PC-9 (cell line): ENCODE results near the gene MTHFD2. TPM values are rescaled to one million over a fixed set of nuclear protein-coding genes. Genes with fewer than 3 reads are reported as not detected.

Source experiments
- Bru-seq: library from RNA; stranded (reverse); fragments of 400-500 nt; gene quantifications from one replicate; lab custom pipeline; 2021; lab: Mats Ljungman, UMichigan
- BruChase-seq, 2 experiments: library from RNA; stranded (reverse); fragments of 400-500 nt; gene quantifications; one replicate each; lab custom pipeline; 2021; lab: Mats Ljungman, UMichigan
- BruUV-seq: library from RNA; stranded (reverse); fragments of 400-500 nt; replicated peaks from 2 replicates; lab custom pipeline; 2021; lab: Mats Ljungman, UMichigan
- CTCF ChIA-PET: fragments of 300-600 bp; sonication (Branson Sonifier 250); formaldehyde crosslinking; loops from one replicate; lab custom pipeline; 2022; ENCODE audit warnings: antibody characterized with exemption; lab: Charles Lee
- POLR2A ChIA-PET: fragments of 300-600 bp; sonication (Branson Sonifier 250); formaldehyde crosslinking; loops from one replicate; lab custom pipeline; 2022; ENCODE audit warnings: antibody characterized with exemption; ENCODE audit not compliant: unreplicated experiment; lab: Charles Lee
- DNase-seq, 2 experiments: peaks; one replicate each; pipeline versions ENCODE4 v3.0.0 to v3.0.0-alpha.2; 2015 to 2022; ENCODE audit warnings: mixed read lengths in 1 of 2
- H2AFZ ChIP-seq: fragments of 200-600 bp; sonication (generic); 2 replicates; pipeline ENCODE4 v1.8.1; 2017; ENCODE audit warnings: antibody characterized with exemption
- H3F3A ChIP-seq: fragments of 200-600 bp; sonication (generic); 2 replicates; pipeline ENCODE4 v1.8.1; 2017; ENCODE audit warnings: antibody characterized with exemption, mild to moderate bottlenecking, low read depth; ENCODE audit not compliant: insufficient read depth
- H3K27ac ChIP-seq: fragments of 200-600 bp; sonication (generic); 2 replicates; pipeline ENCODE4 v1.6.1; 2016; ENCODE audit warnings: mixed run types
- H3K27me3 ChIP-seq: fragments of 200-600 bp; sonication (generic); 2 replicates; pipeline ENCODE4 v1.6.1; 2016; ENCODE audit warnings: low read depth, mixed run types; ENCODE audit not compliant: insufficient read depth
- H3K36me3 ChIP-seq: fragments of 200-600 bp; sonication (generic); 2 replicates; pipeline ENCODE4 v1.6.1; 2016; ENCODE audit warnings: low read depth, mixed run types
- H3K4me1 ChIP-seq: fragments of 200-600 bp; sonication (generic); replicated peaks from 2 replicates; pipeline ENCODE4 v1.6.1; 2016; ENCODE audit warnings: mixed run types; ENCODE audit not compliant: insufficient read depth
- H3K4me2 ChIP-seq: fragments of 200-600 bp; sonication (generic); 2 replicates; pipeline ENCODE4 v1.6.1; 2017; ENCODE audit warnings: mixed run types
- H3K4me3 ChIP-seq: fragments of 200-600 bp; sonication (generic); 2 replicates; pipeline ENCODE4 v1.6.1; 2016; ENCODE audit warnings: mixed run types
- H3K79me2 ChIP-seq: fragments of 200-600 bp; sonication (generic); 2 replicates; pipeline ENCODE4 v1.6.1; 2017; ENCODE audit warnings: low read depth, mixed run types
- H3K9me2 ChIP-seq: fragments of 200-600 bp; sonication (generic); 2 replicates; pipeline ENCODE4 v1.8.1; 2017; ENCODE audit warnings: mild to moderate bottlenecking; ENCODE audit not compliant: insufficient read depth
- H3K9me3 ChIP-seq: fragments of 200-600 bp; sonication (generic); 2 replicates; pipeline ENCODE4 v1.8.1; 2016; ENCODE audit warnings: low read depth; ENCODE audit not compliant: insufficient read depth
- H4K20me1 ChIP-seq: fragments of 200-600 bp; sonication (generic); 2 replicates; pipeline ENCODE4 v1.8.1; 2017; ENCODE audit not compliant: insufficient read depth
- EZH2 ChIP-seq: fragments of 200-600 bp; sonication (generic); IDR thresholded peaks from 2 replicates; pipeline ENCODE4 v1.8.0; 2017; ENCODE audit warnings: antibody characterized with exemption, low read depth
- intact Hi-C: fragments of 100-400 bp; cut with micrococcal nuclease; formaldehyde crosslinking; loops from one replicate; pipeline ENCODE4 v1.10.0; 2022; ENCODE audit not compliant: unreplicated experiment
- long read RNA-seq: library from polyadenylated mRNA; stranded (forward); transcript quantifications from one replicate; pipeline ENCODE4 v2.0.0, GENCODE V29; 2022
- total RNA-seq: library from RNA; stranded (reverse); gene quantifications from 2 replicates; pipeline ENCODE4 v1.2.3, GENCODE V29; 2021
- TF ChIP-seq, protein P1 (sequence below): fragments of 200-600 bp; sonication (generic); conservative IDR thresholded peaks from 2 replicates; pipeline ENCODE4 v1.6.1; 2017; ENCODE audit warnings: mixed run types, antibody characterized with exemption, mild to moderate bottlenecking, moderate library complexity

Gene MTHFD2
- 192 and 197 TPM in 2 replicates for total RNA-seq
- percentile 99 among the genes with signal in this experiment for Bru-seq, nascent RNA
- percentile 95 among the genes with signal in this experiment for BruChase-seq, experiment 1, labeled RNA remaining after a 2-hour chase
- BruChase-seq, experiment 2, labeled RNA remaining after a 6-hour chase = percentile 99 among the genes with signal in this experiment
- long read RNA-seq, full-length matches to known transcripts = 236 of 338 reads
- long read RNA-seq, partial matches to known transcripts = 15 of 338 reads
- long read RNA-seq, other reads (novel, unspliced or antisense) = 87 of 338 reads

- POLR2A ChIA-PET = interaction anchor here (0.6 kb wide), 1 partner anchor 353 kb away, joined by 3 read pairs; no protein-coding TSS in a partner anchor
- intact Hi-C loops = loop anchor here (1.0 kb wide), 1 partner anchor 20 kb away; the partner anchor contains the start of gene MOB1A
- H3K4me2 ChIP-seq = peak within 1 kb of the TSS; percentile 88
- TF ChIP-seq, protein P1, sequence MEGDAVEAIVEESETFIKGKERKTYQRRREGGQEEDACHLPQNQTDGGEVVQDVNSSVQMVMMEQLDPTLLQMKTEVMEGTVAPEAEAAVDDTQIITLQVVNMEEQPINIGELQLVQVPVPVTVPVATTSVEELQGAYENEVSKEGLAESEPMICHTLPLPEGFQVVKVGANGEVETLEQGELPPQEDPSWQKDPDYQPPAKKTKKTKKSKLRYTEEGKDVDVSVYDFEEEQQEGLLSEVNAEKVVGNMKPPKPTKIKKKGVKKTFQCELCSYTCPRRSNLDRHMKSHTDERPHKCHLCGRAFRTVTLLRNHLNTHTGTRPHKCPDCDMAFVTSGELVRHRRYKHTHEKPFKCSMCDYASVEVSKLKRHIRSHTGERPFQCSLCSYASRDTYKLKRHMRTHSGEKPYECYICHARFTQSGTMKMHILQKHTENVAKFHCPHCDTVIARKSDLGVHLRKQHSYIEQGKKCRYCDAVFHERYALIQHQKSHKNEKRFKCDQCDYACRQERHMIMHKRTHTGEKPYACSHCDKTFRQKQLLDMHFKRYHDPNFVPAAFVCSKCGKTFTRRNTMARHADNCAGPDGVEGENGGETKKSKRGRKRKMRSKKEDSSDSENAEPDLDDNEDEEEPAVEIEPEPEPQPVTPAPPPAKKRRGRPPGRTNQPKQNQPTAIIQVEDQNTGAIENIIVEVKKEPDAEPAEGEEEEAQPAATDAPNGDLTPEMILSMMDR = peak; percentile 85
- no peak for TF ChIP-seq EZH2
- peak; percentile 93 to 97 for DNase-seq
- no peaks in the 10 kb centered on the region for H3K9me3 ChIP-seq
- peaks cover 47% of the 10 kb centered on the region for H3K79me2 ChIP-seq
- no peaks in the 10 kb centered on the region for H3K27me3 ChIP-seq
- BruUV-seq = TSS peak; percentile 81
- H4K20me1 ChIP-seq = peaks cover 43% of the 10 kb centered on the region
- H2AFZ ChIP-seq = peak within 1 kb of the TSS; percentile 72
- H3K4me3 ChIP-seq = peak within 1 kb of the TSS; percentile 94
- H3K36me3 ChIP-seq = peaks cover 36% of the 10 kb centered on the region
- peaks cover 16% of the 10 kb centered on the region; the same call in 1 of the 2 replicates for H3F3A ChIP-seq
- CTCF ChIA-PET = no interaction called here
- no peaks in the 10 kb centered on the region for H3K9me2 ChIP-seq
- H3K27ac ChIP-seq = peak within 1 kb of the TSS; percentile 97
- peaks cover 34% of the 10 kb centered on the region for H3K4me1 ChIP-seq
Observed at GRCh38 chr2:74198461-74199274, at the start of gene MTHFD2. Gene MTHFD2 (plus strand): TSS chr2:74198615. CDS start chr2:74198642, 27 bp downstream.

DNA sequence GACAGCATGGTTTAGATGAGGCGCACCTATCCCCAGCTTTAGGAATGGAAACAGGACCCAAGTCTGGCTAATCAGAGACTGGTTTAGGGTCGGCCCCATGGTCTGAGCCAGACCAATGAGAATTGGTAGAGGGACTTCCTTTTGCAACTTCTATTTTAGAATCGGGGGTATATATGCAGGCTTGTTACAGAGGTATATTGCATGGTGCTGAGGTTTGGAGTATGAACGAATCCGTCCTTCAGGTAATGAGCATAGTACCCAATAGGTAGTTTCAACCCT is 49.2 kb upstream of the MTHFD2 start:
- CTCF ChIA-PET = no interaction called here
- H3K36me3 ChIP-seq = no peaks in the 10 kb centered on the region
- no TSS peak for BruUV-seq
- intact Hi-C loops = loop anchor here (10.0 kb wide), 1 partner anchor 164 kb away; the partner anchor contains the start of gene TET3
- no peak for DNase-seq
- H2AFZ ChIP-seq = no peak overlapping the region
- TF ChIP-seq, protein P1 = no peak
- no peak for TF ChIP-seq EZH2
- POLR2A ChIA-PET = no interaction called here
- H4K20me1 ChIP-seq = 0 out of 2 replicates have a peak, but pooled peaks cover 1% of the 10 kb centered on the region
- no peaks in the 10 kb centered on the region for H3K9me2 ChIP-seq
- no peak overlapping the region for H3K4me3 ChIP-seq
- H3K4me1 ChIP-seq = 0 out of 2 replicates have a peak, but pooled peaks cover 8% of the 10 kb centered on the region
- H3K79me2 ChIP-seq = no peaks in the 10 kb centered on the region
- no peak overlapping the region for H3K27ac ChIP-seq
- no peaks in the 10 kb centered on the region for H3K27me3 ChIP-seq
- H3K9me3 ChIP-seq = no peaks in the 10 kb centered on the region
- no peak overlapping the region for H3K4me2 ChIP-seq
- H3F3A ChIP-seq = peaks cover 39% of the 10 kb centered on the region

GRCh38 chr2:74149570-74150319 is 48.7 kb upstream of the MTHFD2 start:
- ChIA-PET CTCF (interaction anchor here (0.6 kb wide), 1 partner anchor 43 kb away, joined by 4 read pairs; no protein-coding TSS in a partner anchor), POLR2A (no interaction called here)
- Histone ChIP-seq H3K9me3 (no peaks in the 10 kb centered on the region), H3K27me3 (no peaks in the 10 kb centered on the region), H2AFZ (no peak overlapping the region), H3K36me3 (peaks cover 5% of the 10 kb centered on the region; the same call in 1 of the 2 replicates), H4K20me1 (0 out of 2 replicates have a peak, but pooled peaks cover 6% of the 10 kb centered on the region), H3K27ac (no peak overlapping the region), H3K4me3 (no peak overlapping the region), H3K79me2 (no peaks in the 10 kb centered on the region), H3F3A (peaks cover 42% of the 10 kb centered on the region), H3K4me2 (no peak overlapping the region), H3K4me1 (0 out of 2 replicates have a peak, but pooled peaks cover 8% of the 10 kb centered on the region), H3K9me2 (no peaks in the 10 kb centered on the region)
- no peak for DNase-seq
- TF ChIP-seq, protein P1 = no peak
- TF ChIP-seq EZH2 = no peak
- intact Hi-C loops = loop anchor here (10.0 kb wide), 1 partner anchor 165 kb away; the partner anchor contains the start of gene TET3
- no TSS peak for BruUV-seq
